ENCODE results near the gene ZNF644. TPM values are rescaled to one million over a fixed set of nuclear protein-coding genes. Genes with fewer than 3 reads are reported as not detected.

The ZNF644 gene
- total and polyA plus RNA-seq, 2 experiments from 2014 or later, result 37.9 to 43.6 TPM

GRCh38 chr1:91018006-91018405 lies 3.8 kb downstream of the ZNF644 start:
- H3K27me3 ChIP-seq, result no peaks in the 10 kb centered on the region
- H3K27ac ChIP-seq, result no peak overlapping the region
- DNase-seq (ENCODE audit: low read depth in 1 of 2, low spot score in 1 of 2), result peak in 1 of 2 donors; percentile 38
- H3K36me3 ChIP-seq, result no peaks in the 10 kb centered on the region
- no peak overlapping the region for H3K4me3 ChIP-seq
- H3K4me1 ChIP-seq (ENCODE audit: low read depth), result peaks cover 9% of the 10 kb centered on the region
- no peaks in the 10 kb centered on the region for H3K9me3 ChIP-seq (ENCODE audit: low read depth)
- peak; percentile 46 for TF ChIP-seq CTCF (IDR thresholded peaks at IDR 0.05; ENCODE audit: low read depth, low read length)

- DNase-seq (ENCODE audit: low read depth in 1 of 2, low spot score in 1 of 2), result no peak
- H3K4me1 ChIP-seq (ENCODE audit: low read depth), result peaks cover 9% of the 10 kb centered on the region
- peak overlapping the region; percentile 10 for H3K27ac ChIP-seq
- H3K27me3 ChIP-seq, result no peaks in the 10 kb centered on the region
- no peaks in the 10 kb centered on the region for H3K36me3 ChIP-seq
- no peak overlapping the region for H3K4me3 ChIP-seq
- TF ChIP-seq CTCF (IDR thresholded peaks at IDR 0.05; ENCODE audit: low read depth, low read length), result no peak
- no peaks in the 10 kb centered on the region for H3K9me3 ChIP-seq (ENCODE audit: low read depth)
These were observed 5.9 kb downstream of the ZNF644 start for GRCh38 chr1:91015794-91016550.

GRCh38 chr1:91015358-91015780 lies 6.5 kb downstream of the ZNF644 start:
- Histone ChIP-seq H3K27me3 (no peaks in the 10 kb centered on the region), H3K9me3 (ENCODE audit: low read depth) (no peaks in the 10 kb centered on the region), H3K4me1 (ENCODE audit: low read depth) (peaks cover 7% of the 10 kb centered on the region), H3K36me3 (no peaks in the 10 kb centered on the region), H3K27ac (peak overlapping the region; percentile 10), H3K4me3 (no peak overlapping the region)
- no peak for TF ChIP-seq CTCF (IDR thresholded peaks at IDR 0.05; ENCODE audit: low read depth, low read length)
- no peak for DNase-seq (ENCODE audit: low read depth in 1 of 2, low spot score in 1 of 2)

- Histone ChIP-seq H3K27ac (no peak overlapping the region), H3K36me3 (no peaks in the 10 kb centered on the region), H3K27me3 (no peaks in the 10 kb centered on the region), H3K9me3 (ENCODE audit: low read depth) (no peaks in the 10 kb centered on the region), H3K4me1 (ENCODE audit: low read depth) (no peaks in the 10 kb centered on the region), H3K4me3 (no peak overlapping the region)
- DNase-seq (ENCODE audit: low read depth in 1 of 2, low spot score in 1 of 2), result no peak
- no peak for TF ChIP-seq CTCF (IDR thresholded peaks at IDR 0.05; ENCODE audit: low read depth, low read length)
These were observed 7.4 kb downstream of the ZNF644 start for GRCh38 chr1:91014475-91014874.

GRCh38 chr1:91013302-91013701 lies 8.5 kb downstream of the ZNF644 start:
- Histone ChIP-seq H3K4me3 (no peak overlapping the region), H3K27me3 (no peaks in the 10 kb centered on the region), H3K4me1 (ENCODE audit: low read depth) (no peaks in the 10 kb centered on the region)

More at GRCh38 chr1:91013302-91013701, 8.5 kb downstream of the ZNF644 start:
- H3K27ac ChIP-seq, result no peak overlapping the region
- H3K9me3 ChIP-seq (ENCODE audit: low read depth), result no peaks in the 10 kb centered on the region
- no peak for TF ChIP-seq CTCF (IDR thresholded peaks at IDR 0.05; ENCODE audit: low read depth, low read length)
- no peak for DNase-seq (ENCODE audit: low read depth in 1 of 2, low spot score in 1 of 2)
- H3K36me3 ChIP-seq, result no peaks in the 10 kb centered on the region

Measured in cardiac muscle cell (in vitro differentiated cells and primary cell).